HG02852 (cell line): ENCODE results near the gene EPHB2.

Source experiments
- ATAC-seq: cut with Tn5 transposase; IDR thresholded peaks from one replicate; pipeline ENCODE4 v1.9.1; 2021; ENCODE audit warnings: mild to moderate bottlenecking, moderate library complexity; ENCODE audit not compliant: unreplicated experiment

The EPHB2 gene

DNA sequence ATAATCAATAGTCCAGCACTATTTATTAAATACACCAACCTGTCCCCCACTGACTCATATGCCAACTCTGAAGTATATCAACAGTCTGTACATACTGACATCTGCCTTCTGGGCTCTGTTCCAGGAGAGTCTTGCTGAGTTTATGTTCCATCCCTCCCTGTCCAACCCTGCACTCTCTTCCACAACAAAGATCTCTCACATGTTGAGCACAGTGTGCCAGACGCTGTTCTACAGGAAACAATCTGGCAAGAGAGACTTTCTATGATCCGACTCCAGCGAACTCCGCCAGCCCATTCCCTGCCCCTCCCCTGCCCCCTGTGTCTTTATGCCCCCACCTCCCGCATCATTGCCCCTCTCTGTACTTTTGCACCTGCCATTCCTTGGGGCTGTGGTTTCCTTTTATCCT lies 258.7 kb downstream of the EPHB2 start:
- no peak for ATAC-seq

DNA sequence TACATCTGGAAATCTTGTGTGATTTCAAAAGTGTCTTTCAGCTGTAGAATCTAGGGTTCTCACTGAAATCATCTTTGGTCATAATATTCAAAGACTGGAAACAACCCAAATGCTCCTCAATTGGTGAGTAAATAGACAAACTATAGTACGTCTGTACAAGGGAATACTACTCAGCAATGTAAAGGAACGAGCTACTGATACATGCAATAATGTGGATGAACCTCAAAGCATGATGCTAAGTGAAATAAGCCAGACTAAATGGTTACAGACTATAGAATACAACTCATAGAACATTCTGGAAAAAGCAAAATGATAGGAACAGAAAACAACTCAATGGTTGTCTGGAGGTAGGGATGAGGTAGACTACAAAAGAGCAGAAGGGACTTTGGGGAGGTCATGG lies 259.5 kb downstream of the EPHB2 start:
- ATAC-seq: no peak
